ENCODE data around the gene MDM1.

Gene MDM1

GRCh38 chr12:68272732-68273131, 59.4 kb downstream of the MDM1 start:
- DNase-seq (ENCODE audit: low read depth) = no peak

GRCh38 chr12:68271346-68271745, 60.8 kb downstream of the MDM1 start:
- DNase-seq (ENCODE audit: low read depth) = no peak

GRCh38 chr12:68270358-68270757, 61.8 kb downstream of the MDM1 start:
- no peak for DNase-seq (ENCODE audit: low read depth)

DNA sequence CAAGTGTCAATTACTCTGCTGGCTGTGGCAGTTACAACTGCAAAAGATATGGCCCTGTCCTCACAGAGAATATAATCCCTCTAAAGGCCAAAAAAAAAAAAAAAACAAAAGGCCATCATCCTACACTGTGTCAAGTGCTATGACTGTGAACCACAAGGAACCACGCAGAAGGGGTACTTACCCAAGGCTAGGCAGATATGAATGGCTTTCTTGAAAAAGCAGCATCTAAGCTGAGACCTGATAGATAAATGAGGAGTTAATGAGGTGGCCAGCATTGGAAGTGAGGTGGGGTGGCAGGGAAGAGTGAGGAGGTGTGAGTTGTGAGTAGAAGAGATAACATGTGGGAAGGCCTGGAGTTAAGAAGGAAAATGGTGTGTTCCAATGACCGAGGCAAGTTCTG, 62.4 kb downstream of the MDM1 start:
- DNase-seq (ENCODE audit: low read depth) = no peak

- no peak for DNase-seq (ENCODE audit: low read depth)
Observed at GRCh38 chr12:68268967-68269366, 63.2 kb downstream of the MDM1 start.

DNA sequence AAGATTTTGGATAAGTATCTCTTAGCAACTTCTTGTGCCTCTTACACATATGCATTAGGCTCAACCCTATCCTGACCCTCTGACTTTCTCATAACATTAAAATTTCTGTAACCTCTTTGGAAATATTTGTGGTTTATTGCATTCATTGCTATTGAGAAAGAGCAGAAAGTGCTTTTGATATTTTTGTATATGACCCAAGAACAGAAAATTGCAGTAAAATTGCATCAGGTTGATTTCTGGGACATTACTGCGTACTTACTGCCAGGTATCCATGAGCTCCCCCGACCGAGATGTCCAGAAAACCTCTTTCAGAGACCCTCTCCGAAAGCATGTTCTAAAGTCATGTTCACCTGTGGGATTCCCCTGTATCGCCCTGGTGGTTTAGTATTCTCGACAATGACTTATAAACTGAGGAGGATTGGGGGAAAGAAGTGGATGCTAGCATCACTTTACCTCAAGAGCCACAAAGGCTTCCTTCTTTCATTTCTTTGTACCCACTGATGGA, 64.2 kb downstream of the MDM1 start:
- DNase-seq (ENCODE audit: low read depth) = peak; percentile 76

- DNase-seq (ENCODE audit: low read depth) = peak; percentile 49
Observed at GRCh38 chr12:68264857-68265256, 67.3 kb downstream of the MDM1 start.

- no peak for DNase-seq (ENCODE audit: low read depth)
Observed at GRCh38 chr12:68264158-68264855, 67.9 kb downstream of the MDM1 start.

- no peak for DNase-seq (ENCODE audit: low read depth)
Observed at GRCh38 chr12:68263366-68263765, 68.8 kb downstream of the MDM1 start.

GRCh38 chr12:68261896-68262295, 70.3 kb downstream of the MDM1 start:
- DNase-seq (ENCODE audit: low read depth) = no peak

- DNase-seq (ENCODE audit: low read depth) = no peak
Observed at GRCh38 chr12:68260153-68260552, 72.0 kb downstream of the MDM1 start.

DNA sequence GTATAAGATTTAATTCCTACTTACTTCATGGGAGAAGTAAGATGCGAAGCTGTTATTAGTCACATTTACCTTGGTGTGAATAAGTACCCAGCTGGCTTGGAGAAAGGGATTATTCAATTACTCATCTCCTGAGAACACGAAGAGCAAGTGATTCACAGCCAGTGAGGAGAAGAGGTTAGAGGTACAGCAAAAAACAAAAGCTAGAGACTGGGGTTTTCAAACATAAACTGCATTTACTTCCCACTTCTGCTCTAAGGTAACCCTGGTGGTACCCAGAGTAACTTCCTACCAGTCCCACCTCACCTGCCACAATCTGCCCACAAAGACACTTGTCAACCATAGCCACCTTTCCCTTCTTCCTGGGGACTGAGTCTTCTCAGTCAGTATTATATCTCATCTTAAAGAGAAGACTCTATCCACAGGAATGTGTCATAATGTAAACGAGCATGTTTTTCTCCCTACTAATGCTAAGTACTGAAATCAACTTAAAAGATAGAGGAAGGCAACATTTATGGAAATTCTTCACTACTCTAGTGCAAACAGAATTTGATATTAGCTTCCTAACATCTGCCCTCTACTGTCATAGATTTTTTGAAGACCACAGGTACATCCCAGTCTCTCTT, 72.7 kb downstream of the MDM1 start:
- DNase-seq (ENCODE audit: low read depth) = no peak

- DNase-seq (ENCODE audit: low read depth) = no peak
Observed at GRCh38 chr12:68253504-68253903, 78.7 kb downstream of the MDM1 start, which contains the start of gene IL22. Gene IL22, minus strand, starts transcription at chr12:68253604. Its CDS starts 156 bp downstream, at chr12:68253448.

GRCh38 chr12:68252077-68252476, 80.1 kb downstream of the MDM1 start:
- no peak for DNase-seq (ENCODE audit: low read depth)

GRCh38 chr12:68250454-68250853, 81.7 kb downstream of the MDM1 start:
- no peak for DNase-seq (ENCODE audit: low read depth)

DNA sequence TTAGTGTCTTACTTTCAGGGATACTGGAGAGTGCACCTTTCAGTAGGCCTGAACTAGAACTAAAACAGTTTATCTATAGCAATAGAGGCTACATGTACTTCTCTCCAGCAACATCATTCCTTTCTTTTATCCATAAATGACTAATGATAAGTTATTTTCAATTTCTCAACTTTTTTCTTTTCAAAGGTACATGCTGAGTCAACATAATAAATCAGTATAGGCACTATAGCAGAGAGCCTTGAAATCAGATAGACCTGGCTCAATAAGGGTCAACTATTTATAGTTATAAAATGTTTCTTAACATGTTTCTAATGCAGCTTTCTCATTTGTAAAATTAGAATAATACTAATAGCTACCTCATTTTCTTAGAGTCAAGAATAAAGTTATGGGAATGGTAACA, 84.4 kb downstream of the MDM1 start:
- DNase-seq (ENCODE audit: low read depth) = no peak

GRCh38 chr12:68246350-68246749, 85.8 kb downstream of the MDM1 start:
- DNase-seq (ENCODE audit: low read depth) = no peak

GRCh38 chr12:68245180-68246021, 86.8 kb downstream of the MDM1 start:
- DNase-seq (ENCODE audit: low read depth) = no peak

All from stromal cell of bone marrow (primary cell).